ENCODE data around the gene MTHFR.

DNA sequence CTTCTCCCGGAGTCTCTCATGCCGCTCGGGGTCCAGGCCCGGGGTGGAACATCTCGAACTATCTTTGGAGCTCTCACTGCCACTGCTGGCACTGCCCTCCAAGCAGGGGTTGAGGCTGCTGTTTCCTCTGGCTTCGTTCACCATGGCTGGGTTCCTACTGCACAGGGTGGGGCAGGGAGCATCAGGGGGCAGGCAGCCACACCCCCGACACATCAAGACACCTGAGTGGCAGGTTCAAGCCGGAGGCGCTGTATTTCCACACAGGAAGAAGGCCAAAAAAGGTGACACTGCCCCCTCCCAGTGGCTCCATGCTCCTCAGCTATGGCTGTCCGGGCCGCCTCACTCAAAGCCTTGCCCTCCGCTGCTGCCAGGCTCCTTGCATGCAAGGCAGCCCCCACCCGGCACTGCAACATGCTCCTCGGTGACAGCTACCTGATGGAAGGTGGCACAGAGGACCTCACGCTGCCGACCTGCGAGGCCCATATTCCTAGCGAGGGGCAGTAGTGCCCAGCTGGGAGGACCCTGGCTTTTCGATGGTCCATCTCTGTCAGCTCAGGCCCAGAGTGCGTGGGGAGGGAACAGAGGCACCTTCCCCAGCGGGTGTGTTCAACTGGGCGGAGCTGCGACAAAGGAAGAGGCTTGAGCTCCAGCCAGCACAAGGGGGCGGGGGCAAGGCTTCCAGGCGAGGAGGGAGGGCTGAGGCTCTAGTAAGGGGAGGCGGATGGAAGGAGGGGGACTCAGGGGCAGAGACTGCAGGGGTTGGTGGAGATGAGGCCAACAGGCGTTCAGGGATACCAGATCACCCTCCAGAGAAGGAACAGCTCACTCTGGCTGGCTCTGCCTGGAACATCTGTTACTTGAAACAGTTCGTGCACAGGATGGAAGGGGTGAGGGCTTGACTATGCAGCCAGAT is 2.5 kb downstream of the MTHFR start:
- TF ChIP-seq, protein P1, sequence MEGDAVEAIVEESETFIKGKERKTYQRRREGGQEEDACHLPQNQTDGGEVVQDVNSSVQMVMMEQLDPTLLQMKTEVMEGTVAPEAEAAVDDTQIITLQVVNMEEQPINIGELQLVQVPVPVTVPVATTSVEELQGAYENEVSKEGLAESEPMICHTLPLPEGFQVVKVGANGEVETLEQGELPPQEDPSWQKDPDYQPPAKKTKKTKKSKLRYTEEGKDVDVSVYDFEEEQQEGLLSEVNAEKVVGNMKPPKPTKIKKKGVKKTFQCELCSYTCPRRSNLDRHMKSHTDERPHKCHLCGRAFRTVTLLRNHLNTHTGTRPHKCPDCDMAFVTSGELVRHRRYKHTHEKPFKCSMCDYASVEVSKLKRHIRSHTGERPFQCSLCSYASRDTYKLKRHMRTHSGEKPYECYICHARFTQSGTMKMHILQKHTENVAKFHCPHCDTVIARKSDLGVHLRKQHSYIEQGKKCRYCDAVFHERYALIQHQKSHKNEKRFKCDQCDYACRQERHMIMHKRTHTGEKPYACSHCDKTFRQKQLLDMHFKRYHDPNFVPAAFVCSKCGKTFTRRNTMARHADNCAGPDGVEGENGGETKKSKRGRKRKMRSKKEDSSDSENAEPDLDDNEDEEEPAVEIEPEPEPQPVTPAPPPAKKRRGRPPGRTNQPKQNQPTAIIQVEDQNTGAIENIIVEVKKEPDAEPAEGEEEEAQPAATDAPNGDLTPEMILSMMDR (IDR thresholded peaks at IDR 0.05), result no peak
- peak in 2 of 4 donors; percentile 40 to 66 for TF ChIP-seq POLR2A (IDR thresholded peaks at IDR 0.05)

All from upper lobe of left lung (tissue), 4 donors.